ENCODE measurements around the gene KMT2D. TPM values are rescaled to one million over a fixed set of nuclear protein-coding genes. Genes with fewer than 3 reads are reported as not detected.

The KMT2D gene
- total RNA-seq, 1 donor from 2014 or later: 38.8 TPM

- Histone ChIP-seq H3K4me1 (peaks cover 51% of the 10 kb centered on the region), H3K27me3 (no peaks in the 10 kb centered on the region), H3K9me3 (no peaks in the 10 kb centered on the region), H3K27ac (no peak overlapping the region), H3K36me3 (peaks cover 0 to 53% of the 10 kb centered on the region in 2 donors), H3K4me3 (no peak overlapping the region)
- no peak for DNase-seq (ENCODE audit: extremely low spot score in 2 of 2)
- intact Hi-C loops (cut with DNase I): no loop called here
- TF ChIP-seq POLR2AphosphoS5 (IDR thresholded peaks at IDR 0.05; ENCODE audit: insufficient read depth in 1 of 2, low read depth in 1 of 2) (no peak), CTCF (IDR thresholded peaks at IDR 0.05) (no peak), POLR2A (IDR thresholded peaks at IDR 0.05) (no peak)
These were observed 6.1 kb downstream of the KMT2D start for GRCh38 chr12:49054524-49054923.

GRCh38 chr12:49054096-49054495 is 6.5 kb downstream of the KMT2D start:
- peaks cover 47% of the 10 kb centered on the region for H3K4me1 ChIP-seq

GRCh38 chr12:49052451-49053208 is 8.0 kb downstream of the KMT2D start:
- DNase-seq (ENCODE audit: extremely low spot score in 2 of 2): no peak
- no peak for TF ChIP-seq CTCF (IDR thresholded peaks at IDR 0.05)
- no peak for TF ChIP-seq POLR2AphosphoS5 (IDR thresholded peaks at IDR 0.05; ENCODE audit: insufficient read depth in 1 of 2, low read depth in 1 of 2)
- no peak for TF ChIP-seq POLR2A (IDR thresholded peaks at IDR 0.05)
- peaks cover 33% of the 10 kb centered on the region for H3K4me1 ChIP-seq
- no peaks in the 10 kb centered on the region for H3K27me3 ChIP-seq
- H3K4me3 ChIP-seq: no peak overlapping the region
- intact Hi-C loops (cut with DNase I): no loop called here
- no peak overlapping the region for H3K27ac ChIP-seq
- H3K36me3 ChIP-seq: peaks cover 0 to 71% of the 10 kb centered on the region in 2 donors
- H3K9me3 ChIP-seq: no peaks in the 10 kb centered on the region

More at GRCh38 chr12:49054096-49054495, 6.5 kb downstream of the KMT2D start:
- no peak for DNase-seq (ENCODE audit: extremely low spot score in 2 of 2)
- H3K9me3 ChIP-seq: no peaks in the 10 kb centered on the region
- intact Hi-C loops (cut with DNase I): no loop called here
- no peak overlapping the region for H3K4me3 ChIP-seq
- no peak for TF ChIP-seq CTCF (IDR thresholded peaks at IDR 0.05)
- no peak for TF ChIP-seq POLR2A (IDR thresholded peaks at IDR 0.05)
- no peak for TF ChIP-seq POLR2AphosphoS5 (IDR thresholded peaks at IDR 0.05; ENCODE audit: insufficient read depth in 1 of 2, low read depth in 1 of 2)
- H3K36me3 ChIP-seq: peaks cover 0 to 57% of the 10 kb centered on the region in 2 donors
- H3K27ac ChIP-seq: no peak overlapping the region
- H3K27me3 ChIP-seq: no peaks in the 10 kb centered on the region

GRCh38 chr12:49051777-49052438 is 8.7 kb downstream of the KMT2D start:
- no peak for TF ChIP-seq CTCF (IDR thresholded peaks at IDR 0.05)
- TF ChIP-seq POLR2A (IDR thresholded peaks at IDR 0.05): no peak
- TF ChIP-seq POLR2AphosphoS5 (IDR thresholded peaks at IDR 0.05; ENCODE audit: insufficient read depth in 1 of 2, low read depth in 1 of 2): no peak
- Histone ChIP-seq H3K4me3 (no peak overlapping the region), H3K27me3 (no peaks in the 10 kb centered on the region), H3K27ac (no peak overlapping the region), H3K36me3 (peaks cover 0 to 75% of the 10 kb centered on the region in 2 donors), H3K9me3 (no peaks in the 10 kb centered on the region), H3K4me1 (peaks cover 26% of the 10 kb centered on the region)
- DNase-seq (ENCODE audit: extremely low spot score in 2 of 2): no peak
- intact Hi-C loops (cut with DNase I): no loop called here

GRCh38 chr12:49051373-49051764 is 9.2 kb downstream of the KMT2D start:
- no peak overlapping the region for H3K4me3 ChIP-seq
- intact Hi-C loops (cut with DNase I): no loop called here
- no peak for TF ChIP-seq POLR2A (IDR thresholded peaks at IDR 0.05)
- TF ChIP-seq POLR2AphosphoS5 (IDR thresholded peaks at IDR 0.05; ENCODE audit: insufficient read depth in 1 of 2, low read depth in 1 of 2): no peak
- no peak for TF ChIP-seq CTCF (IDR thresholded peaks at IDR 0.05)
- DNase-seq (ENCODE audit: extremely low spot score in 2 of 2): no peak
- no peaks in the 10 kb centered on the region for H3K9me3 ChIP-seq
- peaks cover 0 to 80% of the 10 kb centered on the region in 2 donors for H3K36me3 ChIP-seq
- no peaks in the 10 kb centered on the region for H3K27me3 ChIP-seq
- H3K4me1 ChIP-seq: peaks cover 20% of the 10 kb centered on the region
- H3K27ac ChIP-seq: no peak overlapping the region
